ENCODE measurements around the gene FARS2.

GRCh38 chr6:5674721-5675120 lies 413.4 kb downstream of the FARS2 start:
- TF ChIP-seq CTCF (IDR thresholded peaks at IDR 0.05) (no peak), EZH2 (IDR thresholded peaks at IDR 0.05; ENCODE audit: borderline replicate concordance, insufficient read depth, low read depth, low read length, poor library complexity, severe bottlenecking) (no peak)
